HepG2 (cell line): ENCODE data around the gene BACE1-AS. TPM values are rescaled to one million over a fixed set of nuclear protein-coding genes. Genes with fewer than 3 reads are reported as not detected.

ENCODE experiments used
- DZIP1 ChIP-seq: sonication (generic); formaldehyde crosslinking; IDR thresholded peaks from 2 replicates; pipeline ENCODE4 v1.5.0; 2020; ENCODE audit warnings: mild to moderate bottlenecking, missing genetic modification reagents
- HNF1A ChIP-seq, 2 experiments: sonication (generic) in 1 of 2; formaldehyde crosslinking in 1 of 2; IDR thresholded peaks; 2 replicates each; pipeline versions ENCODE4 v1.4.0 to v1.6.1; 2016 to 2020; ENCODE audit warnings: borderline replicate concordance in 1 of 2, low read depth in 1 of 2, mild to moderate bottlenecking in 1 of 2, missing genetic modification reagents in 1 of 2
- SALL2 ChIP-seq: sonication (generic); formaldehyde crosslinking; IDR thresholded peaks from 2 replicates; pipeline ENCODE4 v1.8.1; 2023; ENCODE audit warnings: mild to moderate bottlenecking, missing genetic modification reagents, inconsistent platforms
- SRF ChIP-seq: IDR thresholded peaks from 2 replicates; pipeline ENCODE4 v1.6.1; 2011; ENCODE audit warnings: mild to moderate bottlenecking, low read depth, low read length, moderate library complexity
- TFAP4 ChIP-seq: sonication (generic); IDR thresholded peaks from 2 replicates; pipeline ENCODE4 v1.6.1; 2016; ENCODE audit warnings: low read depth, borderline replicate concordance
- ZNF17 ChIP-seq: sonication (generic); formaldehyde crosslinking; IDR thresholded peaks from 2 replicates; pipeline ENCODE4 v1.5.0; 2020; ENCODE audit warnings: mild to moderate bottlenecking, missing genetic modification reagents
- ZNF24 ChIP-seq: fragments of 450-650 bp; IDR thresholded peaks from 2 replicates; pipeline ENCODE4 v1.6.1; 2017; ENCODE audit warnings: antibody characterized with exemption, mild to moderate bottlenecking
- ZNF749 ChIP-seq: sonication (generic); formaldehyde crosslinking; IDR thresholded peaks from 2 replicates; pipeline ENCODE4 v1.8.0; 2022; ENCODE audit warnings: mild to moderate bottlenecking, missing genetic modification reagents, moderate library complexity, borderline replicate concordance
- polyA plus RNA-seq, 8 experiments: library from polyadenylated mRNA; depleted of rRNA in 3 of 8; stranded (reverse) in 7 of 8; unstranded in 1 of 8; fragments of >200 nt; fragmentation: Illumina TruSeq in 4 of 8; extraction: Trizol in 4 of 8; gene quantifications; 2 replicates each; pipeline versions ENCODE4 v1.2.1 to v1.2.3, GENCODE V29; 2011 to 2016; ENCODE audit warnings: low read depth in 4 of 8, missing spikeins in 1 of 8, mixed read lengths in 1 of 8; ENCODE audit not compliant: insufficient read depth in 1 of 8
- total RNA-seq, 5 experiments: library from RNA; depleted of rRNA; stranded (reverse); fragments of >200 nt; fragmentation: Illumina TruSeq; extraction: Trizol; gene quantifications; 2 replicates each; pipeline ENCODE4 v1.2.3, GENCODE V29; 2016; ENCODE audit warnings: low read depth in 1 of 5
- TF ChIP-seq, protein P1 (sequence below): sonication (generic); formaldehyde crosslinking; IDR thresholded peaks from 2 replicates; pipeline ENCODE4 v1.4.0; 2020; ENCODE audit warnings: low read depth, mild to moderate bottlenecking, missing genetic modification reagents
- TF ChIP-seq, protein P2 (sequence below): sonication (generic); formaldehyde crosslinking; IDR thresholded peaks from 2 replicates; pipeline ENCODE4 v1.4.0; 2020; ENCODE audit warnings: missing genetic modification reagents

BACE1-AS gene
- total and polyA plus RNA-seq, 2 of the 13 experiments (the other 11 are each of a cell fraction or from before 2014, with no cell fraction given) = 2.0 to 3.9 TPM

DNA sequence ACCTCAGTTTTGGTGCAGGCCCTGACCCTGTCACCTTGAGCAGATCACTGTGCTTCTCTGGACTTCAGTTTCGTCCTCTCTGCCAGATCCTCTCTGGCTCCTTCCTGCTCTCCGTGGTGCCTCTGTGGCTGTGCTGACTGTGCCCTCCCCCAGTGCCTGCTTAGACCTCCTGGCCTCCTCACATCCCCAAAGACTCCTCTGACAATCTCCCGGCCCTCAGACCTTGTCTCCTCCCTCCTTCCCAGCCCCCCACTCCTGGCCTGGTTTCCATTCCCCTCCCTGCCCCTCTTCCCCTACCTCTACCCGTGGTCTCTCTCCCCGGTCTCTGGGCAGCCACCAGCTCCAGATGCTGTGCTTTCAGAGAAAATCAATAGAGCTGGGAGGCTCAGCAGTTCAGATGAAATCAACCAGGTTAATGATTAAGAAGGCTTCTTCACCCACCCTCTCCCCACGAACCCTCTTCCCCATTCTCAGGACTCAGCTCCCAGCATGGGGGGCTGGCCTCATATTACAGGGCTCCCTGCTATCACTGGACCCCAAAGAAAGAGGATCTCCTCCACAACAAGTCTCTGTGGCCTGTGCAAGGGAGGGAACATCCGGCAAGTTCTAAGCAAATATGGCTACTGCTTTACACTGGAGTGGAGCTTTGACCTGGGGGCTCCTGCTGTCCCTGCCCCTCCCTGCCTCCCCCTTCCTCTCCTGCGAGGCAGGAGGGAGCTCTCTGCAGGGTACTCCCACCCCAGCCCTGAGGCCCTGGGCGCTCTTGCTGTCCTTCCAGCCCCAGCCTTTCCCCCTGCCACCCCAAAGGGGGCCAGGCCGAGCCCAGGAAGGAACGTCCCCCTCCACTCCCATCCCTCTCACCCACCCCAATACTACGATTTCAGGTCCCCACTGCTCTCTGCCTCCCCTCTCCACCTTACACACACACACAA is 8.5 kb downstream of the BACE1-AS start (continued):
- TF ChIP-seq DZIP1 (CRISPR knock-in tag) (no peak), TFAP4 (peak; percentile 44; the same call in 1 of the 2 replicates), HNF1A (IDR thresholded peaks at IDR 0.05; ENCODE audit: low read depth) (peak; percentile 95), HNF1A (CRISPR knock-in tag; IDR thresholded peaks at IDR 0.05; ENCODE audit: borderline replicate concordance) (peak; percentile 97; the same call in 1 of the 2 replicates), ZNF17 (CRISPR knock-in tag) (no peak), SALL2 (CRISPR knock-in tag) (peak; percentile 61; the same call in 1 of the 2 replicates), ZNF24 (no peak), ZNF749 (CRISPR knock-in tag) (peak; percentile 59; the same call in 1 of the 2 replicates), SRF (no peak)
- TF ChIP-seq, protein P1, sequence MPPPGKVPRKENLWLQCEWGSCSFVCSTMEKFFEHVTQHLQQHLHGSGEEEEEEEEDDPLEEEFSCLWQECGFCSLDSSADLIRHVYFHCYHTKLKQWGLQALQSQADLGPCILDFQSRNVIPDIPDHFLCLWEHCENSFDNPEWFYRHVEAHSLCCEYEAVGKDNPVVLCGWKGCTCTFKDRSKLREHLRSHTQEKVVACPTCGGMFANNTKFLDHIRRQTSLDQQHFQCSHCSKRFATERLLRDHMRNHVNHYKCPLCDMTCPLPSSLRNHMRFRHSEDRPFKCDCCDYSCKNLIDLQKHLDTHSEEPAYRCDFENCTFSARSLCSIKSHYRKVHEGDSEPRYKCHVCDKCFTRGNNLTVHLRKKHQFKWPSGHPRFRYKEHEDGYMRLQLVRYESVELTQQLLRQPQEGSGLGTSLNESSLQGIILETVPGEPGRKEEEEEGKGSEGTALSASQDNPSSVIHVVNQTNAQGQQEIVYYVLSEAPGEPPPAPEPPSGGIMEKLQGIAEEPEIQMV = 0 out of 2 replicates have a peak, but pooled peaks have one; percentile 15
- TF ChIP-seq, protein P2, sequence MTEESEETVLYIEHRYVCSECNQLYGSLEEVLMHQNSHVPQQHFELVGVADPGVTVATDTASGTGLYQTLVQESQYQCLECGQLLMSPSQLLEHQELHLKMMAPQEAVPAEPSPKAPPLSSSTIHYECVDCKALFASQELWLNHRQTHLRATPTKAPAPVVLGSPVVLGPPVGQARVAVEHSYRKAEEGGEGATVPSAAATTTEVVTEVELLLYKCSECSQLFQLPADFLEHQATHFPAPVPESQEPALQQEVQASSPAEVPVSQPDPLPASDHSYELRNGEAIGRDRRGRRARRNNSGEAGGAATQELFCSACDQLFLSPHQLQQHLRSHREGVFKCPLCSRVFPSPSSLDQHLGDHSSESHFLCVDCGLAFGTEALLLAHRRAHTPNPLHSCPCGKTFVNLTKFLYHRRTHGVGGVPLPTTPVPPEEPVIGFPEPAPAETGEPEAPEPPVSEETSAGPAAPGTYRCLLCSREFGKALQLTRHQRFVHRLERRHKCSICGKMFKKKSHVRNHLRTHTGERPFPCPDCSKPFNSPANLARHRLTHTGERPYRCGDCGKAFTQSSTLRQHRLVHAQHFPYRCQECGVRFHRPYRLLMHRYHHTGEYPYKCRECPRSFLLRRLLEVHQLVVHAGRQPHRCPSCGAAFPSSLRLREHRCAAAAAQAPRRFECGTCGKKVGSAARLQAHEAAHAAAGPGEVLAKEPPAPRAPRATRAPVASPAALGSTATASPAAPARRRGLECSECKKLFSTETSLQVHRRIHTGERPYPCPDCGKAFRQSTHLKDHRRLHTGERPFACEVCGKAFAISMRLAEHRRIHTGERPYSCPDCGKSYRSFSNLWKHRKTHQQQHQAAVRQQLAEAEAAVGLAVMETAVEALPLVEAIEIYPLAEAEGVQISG (CRISPR knock-in tag) = peak; percentile 65; the same call in 1 of the 2 replicates
